GM13976 (cell line): Measurements from ENCODE around the gene ACRV1.

Experiments
- DNase-seq: peaks from one replicate; pipeline ENCODE4 v3.0.0; 2012; ENCODE audit warnings: low spot score
- in situ Hi-C: fragments of 300-500 bp; cut with MboI; formaldehyde crosslinking; loops from one replicate; pipeline ENCODE4 v1.12.0; 2022; ENCODE audit warnings: low sequenced_read_pairs, mixed read lengths, inconsistent platforms; ENCODE audit not compliant: unreplicated experiment
- TF ChIP-seq, protein P1 (sequence below): IDR thresholded peaks from 2 replicates; pipeline ENCODE4 v1.5.1; 2012; ENCODE audit warnings: borderline replicate concordance, mild to moderate bottlenecking; ENCODE audit not compliant: insufficient read depth; ENCODE audit errors: extremely low read depth, missing control alignments, control extremely low read depth

ACRV1 gene

DNA sequence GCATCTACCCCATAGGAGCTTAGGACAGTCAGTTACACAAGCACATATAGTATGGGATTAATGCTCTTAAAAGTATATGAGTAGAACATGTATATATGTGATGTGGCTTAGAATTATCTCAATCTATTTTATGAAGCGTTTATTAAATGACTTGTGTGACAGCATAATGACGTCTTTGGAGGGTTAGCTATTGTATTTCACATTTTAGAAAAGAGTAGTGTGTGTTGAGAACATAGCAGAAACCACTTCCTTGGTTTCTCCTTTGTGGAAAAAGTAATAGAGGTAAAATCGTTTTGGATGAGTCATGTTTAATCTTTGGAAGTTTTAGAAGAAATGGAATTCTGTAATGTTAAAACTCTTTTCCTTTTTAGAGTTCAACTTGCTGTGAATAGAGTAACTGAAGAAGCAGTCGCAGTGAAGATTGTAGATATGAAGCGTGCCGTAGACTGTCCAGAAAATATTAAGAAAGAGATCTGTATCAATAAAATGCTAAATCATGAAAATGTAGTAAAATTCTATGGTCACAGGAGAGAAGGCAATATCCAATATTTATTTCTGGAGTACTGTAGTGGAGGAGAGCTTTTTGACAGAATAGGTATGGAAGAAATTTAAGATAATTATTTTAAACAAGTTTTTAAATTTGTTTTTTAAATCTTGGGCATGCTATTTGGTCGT is 53.3 kb downstream of the ACRV1 start:
- TF ChIP-seq, protein P1, sequence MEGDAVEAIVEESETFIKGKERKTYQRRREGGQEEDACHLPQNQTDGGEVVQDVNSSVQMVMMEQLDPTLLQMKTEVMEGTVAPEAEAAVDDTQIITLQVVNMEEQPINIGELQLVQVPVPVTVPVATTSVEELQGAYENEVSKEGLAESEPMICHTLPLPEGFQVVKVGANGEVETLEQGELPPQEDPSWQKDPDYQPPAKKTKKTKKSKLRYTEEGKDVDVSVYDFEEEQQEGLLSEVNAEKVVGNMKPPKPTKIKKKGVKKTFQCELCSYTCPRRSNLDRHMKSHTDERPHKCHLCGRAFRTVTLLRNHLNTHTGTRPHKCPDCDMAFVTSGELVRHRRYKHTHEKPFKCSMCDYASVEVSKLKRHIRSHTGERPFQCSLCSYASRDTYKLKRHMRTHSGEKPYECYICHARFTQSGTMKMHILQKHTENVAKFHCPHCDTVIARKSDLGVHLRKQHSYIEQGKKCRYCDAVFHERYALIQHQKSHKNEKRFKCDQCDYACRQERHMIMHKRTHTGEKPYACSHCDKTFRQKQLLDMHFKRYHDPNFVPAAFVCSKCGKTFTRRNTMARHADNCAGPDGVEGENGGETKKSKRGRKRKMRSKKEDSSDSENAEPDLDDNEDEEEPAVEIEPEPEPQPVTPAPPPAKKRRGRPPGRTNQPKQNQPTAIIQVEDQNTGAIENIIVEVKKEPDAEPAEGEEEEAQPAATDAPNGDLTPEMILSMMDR: no peak
- in situ Hi-C loops: no loop called here
- no peak for DNase-seq

DNA sequence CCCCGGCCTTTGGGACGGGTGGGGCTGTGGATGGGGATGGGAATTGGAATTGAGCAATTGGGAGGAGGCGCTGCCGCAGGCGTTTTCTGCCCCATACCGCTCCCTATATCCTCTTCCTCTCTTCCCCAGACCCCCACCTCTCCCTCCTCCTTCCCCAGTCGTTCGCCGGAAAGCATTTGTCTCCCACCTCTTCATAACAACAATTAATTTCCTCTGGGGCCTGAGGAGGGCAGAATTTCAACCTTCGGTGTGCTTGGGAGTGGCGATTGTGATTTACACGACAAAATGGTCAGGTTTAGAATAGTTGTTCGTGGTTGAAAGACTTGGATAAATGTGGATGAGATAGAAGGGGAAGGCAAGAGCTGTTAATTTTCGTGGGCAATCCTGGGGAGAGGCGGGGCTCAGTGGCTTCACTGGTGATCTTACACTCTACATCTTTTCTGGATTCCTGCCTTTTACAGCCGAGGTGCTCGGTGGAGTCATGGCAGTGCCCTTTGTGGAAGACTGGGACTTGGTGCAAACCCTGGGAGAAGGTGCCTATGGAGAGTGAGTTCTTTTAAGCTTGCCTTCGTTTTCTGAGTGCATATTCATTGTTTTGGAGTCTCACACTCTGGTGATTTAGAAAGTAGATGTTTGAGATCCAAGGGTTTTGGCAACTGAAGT is 54.2 kb downstream of the ACRV1 start:
- TF ChIP-seq, protein P1: peak; percentile 45
- DNase-seq: peak; percentile 51
- in situ Hi-C loops: no loop called here

DNA sequence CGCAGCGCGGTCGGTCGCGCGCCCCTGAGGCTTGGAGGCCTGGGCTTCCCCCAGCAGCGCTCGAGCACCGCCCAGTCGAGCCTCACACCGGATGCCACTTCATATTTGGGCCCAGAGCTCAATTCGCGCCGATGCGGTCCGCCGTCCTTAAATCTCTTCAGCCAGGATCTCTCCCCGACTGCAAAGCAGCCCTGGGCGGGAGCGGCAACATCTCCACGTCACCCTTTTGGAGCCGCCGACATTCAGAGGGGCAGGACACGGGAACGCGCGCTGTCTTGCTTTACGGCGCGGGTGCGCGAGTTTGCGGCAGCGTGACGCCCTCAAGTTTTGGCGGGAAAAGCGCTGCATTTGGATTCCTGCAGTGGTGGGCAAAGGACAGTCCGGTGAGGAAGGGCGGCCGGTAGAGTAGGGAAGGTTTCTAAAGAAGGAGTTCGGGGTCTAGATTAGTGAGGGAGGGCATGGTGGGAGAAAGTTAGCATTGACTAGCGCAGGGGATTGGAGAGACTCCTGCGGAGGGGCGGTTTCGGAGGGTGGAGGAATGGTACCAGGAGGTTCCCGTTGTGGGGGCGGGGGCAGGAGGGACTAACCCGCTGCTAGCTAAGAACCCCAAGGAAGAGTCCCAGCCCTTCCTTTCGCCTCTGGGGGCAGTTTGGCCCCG is 54.9 kb downstream of the ACRV1 start:
- in situ Hi-C loops: no loop called here
- peak; percentile 86 for DNase-seq
- TF ChIP-seq, protein P1: no peak

DNA sequence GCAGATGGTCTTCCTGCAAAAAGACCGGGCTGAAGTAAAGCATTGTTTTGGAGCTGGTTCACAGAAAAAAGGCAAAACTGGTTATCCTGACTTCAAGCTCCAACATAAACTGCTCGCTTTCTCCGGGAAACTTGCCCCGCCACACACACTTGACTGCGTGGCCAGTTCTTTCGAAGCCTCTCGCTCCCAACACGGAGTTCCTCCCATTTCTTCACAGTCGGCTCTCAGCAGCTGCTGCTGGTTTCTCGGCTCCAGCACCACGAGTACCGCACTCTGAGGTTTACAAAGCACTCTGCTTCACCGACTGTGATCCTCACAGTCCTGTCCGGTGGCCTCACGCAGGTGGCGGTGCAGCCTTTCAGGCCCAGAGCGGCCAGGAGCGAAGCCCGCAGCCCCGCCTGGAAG is 55.4 kb downstream of the ACRV1 start:
- DNase-seq: no peak
- TF ChIP-seq, protein P1: no peak
- in situ Hi-C loops: no loop called here

DNA sequence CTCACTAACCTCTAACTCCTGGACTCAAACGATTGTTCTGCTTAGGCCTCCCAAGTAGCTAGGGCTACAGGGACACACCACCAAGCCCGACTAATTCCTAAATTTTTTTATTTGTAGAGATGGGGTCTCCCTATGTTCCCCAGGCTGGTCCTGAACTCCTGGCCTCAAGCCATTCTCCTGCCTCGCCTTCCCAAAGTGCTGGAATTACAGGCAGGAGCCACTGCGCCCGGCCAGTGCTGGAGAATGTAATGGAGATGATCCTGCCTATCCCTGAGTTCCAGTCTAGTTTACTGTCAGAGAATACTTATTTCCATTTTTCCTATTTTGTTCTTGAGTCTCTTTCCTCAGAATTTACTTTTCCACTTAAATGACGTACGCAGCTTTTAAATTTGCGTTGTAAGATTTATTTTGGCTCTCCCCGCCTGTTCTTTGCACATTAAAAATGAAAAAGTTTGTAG is 55.9 kb downstream of the ACRV1 start, which contains the start of gene CHEK1:
TSS of gene CHEK1 (plus strand) at position 408 of the 458 bp plus-strand sequence. CDS start 1,606 bp downstream, outside the sequence.
- in situ Hi-C loops: no loop called here
- TF ChIP-seq, protein P1: no peak
- DNase-seq: no peak

DNA sequence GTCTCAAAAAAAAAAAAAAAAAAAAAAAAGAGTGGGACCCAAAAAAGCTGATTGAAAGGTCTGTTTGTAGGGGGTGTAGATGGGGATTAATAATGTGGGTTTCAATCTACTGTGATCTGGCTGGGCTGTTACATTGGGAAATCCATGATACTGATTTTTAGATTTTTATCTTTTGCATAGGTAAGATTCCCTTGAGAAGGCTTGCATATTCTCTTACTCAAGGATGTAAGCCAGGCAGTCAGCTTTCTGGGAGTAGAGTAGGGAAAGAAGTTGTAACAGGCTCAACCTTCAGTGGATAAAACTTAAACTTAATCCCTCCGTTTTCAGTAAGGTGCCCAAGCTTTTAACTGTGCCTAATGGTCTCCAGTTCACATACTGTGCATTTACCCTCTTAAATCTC is 57.6 kb downstream of the ACRV1 start:
- TF ChIP-seq, protein P1: no peak
- in situ Hi-C loops: no loop called here
- no peak for DNase-seq
